GM18508 (cell line): ENCODE data around the gene CAPZA1.
"Not testable (repeated sequence)": the region's sequence is repeated elsewhere in the genome, so short reads cannot be mapped to it uniquely, and the experiment has no call there.

Experiments used
- ATAC-seq: cut with Tn5 transposase; IDR thresholded peaks from one replicate; pipeline ENCODE4 v1.9.1; 2021; ENCODE audit warnings: moderate number of reproducible peaks; ENCODE audit not compliant: insufficient read depth, unreplicated experiment

The CAPZA1 gene

DNA sequence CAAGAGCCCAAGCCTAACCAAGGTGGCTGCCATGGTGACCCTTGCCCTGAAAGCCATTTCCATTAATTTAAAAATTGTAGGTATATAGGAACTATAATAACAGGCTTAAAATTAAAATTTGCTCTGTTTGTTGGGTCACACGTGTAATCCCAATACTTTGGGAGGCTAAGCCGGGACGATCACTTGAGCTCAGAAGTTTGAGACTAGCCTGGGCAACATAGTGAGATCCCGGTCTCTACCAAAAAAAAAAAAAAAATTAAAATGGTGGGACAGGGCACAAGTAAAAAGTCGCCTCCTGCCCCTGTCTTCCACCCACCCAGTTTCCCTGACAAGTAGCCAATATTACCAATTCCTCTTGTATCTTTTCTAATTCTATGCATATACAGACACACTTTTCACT, 6.6 kb downstream of the CAPZA1 start:
- ATAC-seq = no peak

- no peak for ATAC-seq
These were observed 7.3 kb downstream of the CAPZA1 start for GRCh38 chr1:112626887-112627286.

DNA sequence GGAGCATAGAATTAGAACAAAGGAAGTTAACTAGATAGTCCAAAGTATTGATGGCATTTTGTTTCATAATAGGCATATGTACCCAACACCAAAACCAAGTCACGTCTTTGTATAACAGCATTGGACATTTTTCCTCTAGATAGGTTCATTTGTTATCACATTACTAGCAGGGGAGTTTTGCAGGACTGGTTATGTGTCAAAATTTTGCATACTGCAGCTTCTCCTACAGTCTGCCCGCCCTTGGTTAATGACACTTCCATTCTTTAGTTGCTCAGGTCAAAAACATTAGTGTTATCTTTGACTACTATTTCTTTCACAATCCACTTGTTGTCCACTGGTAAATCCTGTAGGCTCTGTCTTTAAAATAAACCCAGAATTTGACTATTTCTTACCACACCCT, 8.9 kb downstream of the CAPZA1 start:
- no peak for ATAC-seq

DNA sequence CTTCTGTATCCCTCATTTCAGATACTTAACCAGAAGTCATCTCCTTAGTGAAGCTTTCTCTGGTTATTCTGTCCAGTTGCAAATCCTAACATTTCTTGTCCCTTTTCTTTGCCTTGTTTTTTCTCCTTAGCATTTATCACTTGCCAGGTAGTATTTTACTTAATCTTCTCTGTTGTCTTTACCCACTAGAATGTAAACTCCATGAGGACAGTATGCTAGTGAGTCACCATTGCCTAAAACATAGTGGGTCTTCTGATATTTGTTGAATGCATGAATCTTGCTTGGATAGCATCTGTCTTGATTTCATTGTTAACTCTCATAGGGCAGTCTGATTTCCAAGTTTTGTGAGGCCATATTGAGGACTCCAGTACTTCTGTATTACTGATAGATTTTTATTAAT, 9.6 kb downstream of the CAPZA1 start:
- ATAC-seq = no peak

GRCh38 chr1:112633628-112634027, 14.0 kb downstream of the CAPZA1 start:
- no peak for ATAC-seq

GRCh38 chr1:112634367-112634766, 14.7 kb downstream of the CAPZA1 start:
- no peak for ATAC-seq

DNA sequence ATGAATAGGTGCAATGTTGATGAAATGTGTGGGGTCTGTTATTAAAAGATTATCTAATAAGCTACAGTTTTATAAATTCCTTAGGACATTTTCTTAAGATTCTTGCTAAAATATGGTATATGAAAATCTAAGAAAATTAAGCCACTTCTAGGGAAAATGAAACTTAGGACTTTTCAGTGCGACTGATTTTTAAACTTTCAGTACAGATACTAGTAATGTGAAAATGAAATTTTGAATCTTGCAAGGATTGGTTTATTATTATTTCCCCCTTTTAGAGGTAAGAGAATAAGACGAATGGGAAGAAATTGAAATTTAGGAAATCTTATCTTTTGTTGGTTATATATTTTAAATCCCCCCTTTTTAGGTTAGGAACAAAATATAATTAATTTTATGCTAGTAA, 16.4 kb downstream of the CAPZA1 start:
- ATAC-seq = no peak

GRCh38 chr1:112636597-112637253, 17.1 kb downstream of the CAPZA1 start:
- ATAC-seq = no peak

DNA sequence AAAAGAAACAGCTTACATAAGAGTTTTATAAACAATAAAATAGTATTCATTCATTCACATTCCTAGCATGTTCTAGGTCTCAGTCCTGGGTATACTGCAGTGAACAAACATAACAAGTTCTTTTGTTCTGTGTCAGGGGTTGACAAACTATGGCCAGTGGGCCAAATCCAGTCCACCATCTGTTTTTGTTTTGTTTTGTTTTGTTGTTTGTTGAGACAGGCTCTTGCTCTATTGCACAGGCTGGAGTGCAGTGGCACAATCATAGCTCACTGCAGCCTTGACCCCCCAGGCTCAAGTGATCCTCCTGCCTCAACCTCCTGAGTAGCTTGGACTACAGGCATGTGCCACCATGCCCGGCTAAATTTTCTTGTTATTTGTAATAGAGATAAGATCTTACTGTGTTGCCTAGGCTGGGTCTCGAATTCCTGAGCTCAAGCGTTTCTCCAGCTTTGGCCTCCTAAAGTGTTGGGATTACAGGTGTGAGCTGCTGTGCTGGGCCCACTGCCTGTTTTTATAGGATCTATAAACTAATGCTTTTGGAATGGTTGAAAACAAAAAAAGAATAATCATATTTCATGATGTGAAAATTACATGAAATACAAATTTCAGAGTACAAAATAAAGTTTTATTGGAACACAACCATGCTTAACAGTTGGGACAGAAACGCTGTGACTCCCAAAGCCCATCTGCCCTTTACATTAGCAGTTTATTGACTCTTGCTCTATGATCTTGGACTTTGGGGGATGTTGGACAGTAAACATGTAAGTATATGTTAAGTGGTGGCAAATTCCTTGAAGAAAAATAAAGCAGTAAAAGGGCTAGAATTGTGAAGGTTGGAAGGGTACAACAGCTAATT, 17.9 kb downstream of the CAPZA1 start:
- ATAC-seq = no peak

DNA sequence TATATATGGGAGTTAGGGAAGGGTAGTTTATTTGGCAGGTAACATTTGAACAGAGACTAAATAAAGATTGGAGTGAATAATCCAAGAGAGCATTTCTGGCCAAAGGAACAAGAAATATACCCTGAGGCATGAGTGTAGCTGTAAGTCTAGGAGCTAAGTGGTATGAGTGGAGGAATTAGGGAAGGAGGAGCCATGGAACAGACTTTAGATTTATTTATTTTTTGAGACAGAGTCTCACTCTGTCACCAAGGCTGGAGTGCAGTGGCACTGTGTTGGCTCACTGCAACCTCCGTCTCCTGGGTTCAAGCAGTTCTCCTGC, 18.4 kb downstream of the CAPZA1 start:
- no peak for ATAC-seq

DNA sequence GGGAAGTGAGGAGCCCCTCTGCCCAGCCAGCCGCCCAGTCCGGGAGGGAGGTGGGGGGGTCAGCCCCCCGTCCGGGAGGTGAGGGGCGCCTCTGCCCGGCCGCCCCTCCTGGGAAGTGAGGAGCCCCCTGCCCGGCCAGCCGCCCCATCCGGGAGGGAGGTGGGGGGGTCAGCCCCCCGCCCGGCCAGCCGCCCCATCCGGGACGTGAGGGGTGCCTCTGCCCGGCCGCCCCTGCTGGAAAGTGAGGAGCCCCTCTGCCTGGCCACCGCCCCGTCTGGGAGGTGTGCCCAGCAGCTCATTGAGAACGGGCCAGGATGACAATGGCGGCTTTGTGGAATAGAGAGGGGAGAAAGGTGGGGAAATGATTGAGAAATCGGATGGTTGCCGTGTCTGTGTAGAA, 20.8 kb downstream of the CAPZA1 start:
- ATAC-seq = not testable (repeated sequence)

DNA sequence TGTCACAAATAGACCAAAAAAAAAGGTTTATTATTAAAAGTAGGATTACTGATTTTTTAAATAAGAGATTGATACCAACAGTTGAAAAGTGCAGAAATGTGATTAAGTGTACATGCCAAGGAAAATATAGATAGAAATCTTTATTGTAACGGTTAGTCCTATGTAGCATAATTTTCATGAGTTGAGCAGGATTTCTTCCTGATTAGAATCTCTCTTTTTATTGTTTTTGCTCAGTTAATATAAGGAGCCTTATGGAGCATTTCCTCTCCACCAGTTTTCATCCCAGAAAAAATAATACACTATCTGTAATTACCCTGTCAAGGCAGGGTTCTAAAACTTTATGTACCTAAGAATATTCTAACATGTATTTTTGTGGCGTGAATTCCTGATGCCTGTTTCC, 23.4 kb downstream of the CAPZA1 start:
- ATAC-seq = no peak

DNA sequence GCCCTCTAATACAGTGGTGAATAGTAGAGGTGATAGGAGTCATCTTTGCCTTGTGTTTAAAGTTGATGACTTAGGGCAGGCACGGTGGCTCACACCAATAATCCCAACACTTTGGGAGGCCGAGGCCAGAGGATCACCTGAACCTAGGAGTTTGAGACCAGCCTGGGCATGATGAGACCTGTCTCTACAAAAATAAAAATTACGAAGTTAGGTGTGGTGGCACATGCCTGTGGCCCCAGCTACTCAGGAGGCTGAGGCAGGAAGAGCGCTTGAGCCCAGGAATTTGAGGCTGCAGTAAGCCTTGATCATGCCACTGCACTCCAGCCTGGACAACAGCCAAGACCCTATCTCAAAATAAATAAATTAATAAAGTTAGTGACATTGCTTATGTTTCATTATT, 26.6 kb downstream of the CAPZA1 start:
- no peak for ATAC-seq

GRCh38 chr1:112651205-112651604, 31.6 kb downstream of the CAPZA1 start:
- ATAC-seq = no peak

DNA sequence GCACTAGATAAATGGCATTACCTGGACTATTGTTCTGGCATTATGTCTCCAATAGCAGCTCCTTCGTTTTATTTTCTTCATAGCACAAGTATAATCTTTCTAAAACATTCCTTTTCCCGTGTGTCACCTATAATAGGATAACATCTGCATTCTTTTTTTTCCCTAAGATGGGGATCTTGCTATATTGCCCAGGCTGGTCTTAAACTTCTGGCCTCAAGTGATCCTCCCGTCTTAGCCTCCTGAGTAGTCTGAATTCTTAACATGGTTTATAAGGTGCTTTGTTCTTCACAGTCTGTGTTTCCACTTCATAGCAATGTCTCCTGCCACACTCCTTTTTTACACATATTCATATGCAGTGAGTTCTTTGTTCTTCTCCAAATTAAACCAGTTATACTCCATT, 46.2 kb downstream of the CAPZA1 start:
- no peak for ATAC-seq

DNA sequence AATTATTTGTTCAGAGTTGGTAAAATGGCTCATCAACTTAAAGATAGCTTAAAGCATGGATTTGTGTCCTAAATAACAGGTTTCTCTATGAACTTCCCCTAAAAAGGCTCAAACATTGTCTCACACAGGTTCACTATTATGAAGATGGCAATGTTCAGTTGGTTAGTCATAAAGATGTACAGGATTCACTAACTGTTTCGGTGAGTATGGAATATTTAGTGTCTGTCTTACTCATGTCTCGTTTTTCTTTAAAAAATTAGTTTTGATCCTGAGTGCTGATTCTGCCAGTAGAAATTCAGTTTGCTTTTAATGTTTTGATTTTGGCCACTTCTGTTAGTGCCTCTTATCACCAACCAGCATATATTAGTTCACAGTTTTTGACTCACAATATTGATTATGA, 47.3 kb downstream of the CAPZA1 start:
- no peak for ATAC-seq

DNA sequence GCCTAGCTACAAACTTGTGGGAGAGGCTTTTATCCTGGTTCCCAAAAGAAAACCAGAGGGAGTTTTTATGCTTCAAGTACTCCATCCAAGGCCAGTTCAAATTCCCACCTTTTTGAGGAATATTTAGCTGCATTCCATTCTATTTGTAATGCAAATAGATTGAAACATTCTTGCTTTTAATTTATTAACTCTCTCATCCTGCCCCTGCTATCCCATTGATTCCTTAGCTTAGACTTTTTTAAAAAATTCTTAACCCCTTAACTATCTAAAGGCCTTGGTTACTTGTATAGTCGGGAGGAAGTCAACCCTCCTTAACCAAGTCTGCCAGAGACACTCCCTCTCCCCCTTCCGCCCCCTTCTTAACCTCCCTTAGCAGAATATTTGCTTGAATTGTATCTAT, 52.4 kb downstream of the CAPZA1 start:
- ATAC-seq = no peak

GRCh38 chr1:112672842-112673241, 53.2 kb downstream of the CAPZA1 start:
- ATAC-seq = no peak

DNA sequence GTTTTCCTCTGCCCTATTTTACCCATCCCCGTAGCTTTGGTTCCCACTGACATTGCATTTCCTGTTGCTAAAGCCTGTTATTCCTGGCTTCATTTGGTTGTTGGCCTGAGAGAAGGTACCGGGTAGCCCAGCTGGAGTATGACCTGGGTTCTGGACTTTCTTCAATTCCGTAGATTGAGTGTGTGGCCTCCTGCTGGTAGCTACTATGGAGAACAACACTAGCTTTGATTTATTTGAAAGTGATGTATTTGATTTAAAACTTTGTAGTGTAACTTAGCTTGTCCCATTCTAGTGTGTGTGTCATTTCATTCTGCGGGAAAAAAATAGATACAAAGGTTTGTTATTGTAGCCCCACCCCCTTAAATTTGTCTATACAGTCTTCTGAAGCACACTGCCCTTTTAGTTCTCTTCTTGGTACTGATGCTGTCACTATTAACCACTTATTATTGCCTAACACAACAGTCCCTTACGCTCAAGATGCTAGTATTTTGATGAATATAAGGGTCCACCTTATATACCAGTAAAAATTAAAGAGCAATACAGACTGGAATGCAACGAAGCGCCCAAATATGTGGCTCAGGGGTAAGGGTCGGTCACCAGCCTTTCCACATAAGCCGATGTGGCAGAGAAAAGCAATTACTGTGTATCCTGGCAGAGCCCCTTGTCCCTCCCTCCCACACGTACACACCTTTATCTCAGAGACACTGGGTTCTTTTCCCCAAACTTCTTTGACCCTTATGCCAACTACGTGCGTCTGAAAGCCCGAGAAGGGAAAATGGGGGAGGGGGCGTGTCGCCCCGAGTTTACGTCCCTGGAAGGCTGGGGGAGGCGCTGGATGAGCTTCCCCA, 54.2 kb downstream of the CAPZA1 start:
- no peak for ATAC-seq

- no peak for ATAC-seq
These were observed 54.9 kb downstream of the CAPZA1 start, which contains the start of gene MOV10 for GRCh38 chr1:112674440-112674985. Gene MOV10, plus strand, starts transcription at chr1:112674659. Its CDS starts 254 bp downstream, at chr1:112674913.
